HFFc6 (cell line): Measurements from ENCODE around the gene MOGAT2. TPM values are rescaled to one million over a fixed set of nuclear protein-coding genes. Genes with fewer than 3 reads are reported as not detected.
"Not testable (repeated sequence)": the region's sequence is repeated elsewhere in the genome, so short reads cannot be mapped to it uniquely, and the experiment has no call there.

Experiments used
- DNase-seq: peaks from one replicate; pipeline ENCODE4 v3.0.0-alpha.2; 2018
- H3K27ac Mint-ChIP-seq: 2 replicates; pipeline ENCODE4 v1.8.0; 2020; ENCODE audit warnings: mild to moderate bottlenecking, mixed read lengths
- H3K27me3 Mint-ChIP-seq: 2 replicates; pipeline ENCODE4 v1.8.0; 2021; ENCODE audit warnings: mild to moderate bottlenecking, moderate library complexity, mixed read lengths; ENCODE audit not compliant: insufficient read depth
- H3K36me3 Mint-ChIP-seq: 2 replicates; pipeline ENCODE4 v1.8.0; 2021; ENCODE audit warnings: low read depth, mixed read lengths
- H3K4me1 Mint-ChIP-seq: 2 replicates; pipeline ENCODE4 v1.8.0; 2020; ENCODE audit warnings: low read depth, mixed read lengths
- H3K4me3 Mint-ChIP-seq: 2 replicates; pipeline ENCODE4 v1.8.0; 2020; ENCODE audit warnings: mild to moderate bottlenecking, moderate library complexity, mixed read lengths
- H3K9me3 Mint-ChIP-seq: 2 replicates; pipeline ENCODE4 v1.8.0; 2020; ENCODE audit warnings: mild to moderate bottlenecking, mixed read lengths
- total RNA-seq, 6 experiments: library from RNA; stranded (reverse); fragmentation: NEBNext Ultra II Directional; extraction: Animal tissue kit (Norgen Biotek cat#: 25700); gene quantifications; 2 replicates in 1 of 6; 3 replicates in 5 of 6; pipeline ENCODE4 v1.2.3, GENCODE V29; 2021
- TF ChIP-seq, protein P1 (sequence below): fragments of 200-600 bp; sonication (generic); IDR thresholded peaks from 2 replicates; pipeline ENCODE4 v1.5.0; 2021; ENCODE audit warnings: antibody characterized with exemption, mild to moderate bottlenecking

The MOGAT2 gene
- total RNA-seq, 6 experiments from 2014 or later = not detected

DNA sequence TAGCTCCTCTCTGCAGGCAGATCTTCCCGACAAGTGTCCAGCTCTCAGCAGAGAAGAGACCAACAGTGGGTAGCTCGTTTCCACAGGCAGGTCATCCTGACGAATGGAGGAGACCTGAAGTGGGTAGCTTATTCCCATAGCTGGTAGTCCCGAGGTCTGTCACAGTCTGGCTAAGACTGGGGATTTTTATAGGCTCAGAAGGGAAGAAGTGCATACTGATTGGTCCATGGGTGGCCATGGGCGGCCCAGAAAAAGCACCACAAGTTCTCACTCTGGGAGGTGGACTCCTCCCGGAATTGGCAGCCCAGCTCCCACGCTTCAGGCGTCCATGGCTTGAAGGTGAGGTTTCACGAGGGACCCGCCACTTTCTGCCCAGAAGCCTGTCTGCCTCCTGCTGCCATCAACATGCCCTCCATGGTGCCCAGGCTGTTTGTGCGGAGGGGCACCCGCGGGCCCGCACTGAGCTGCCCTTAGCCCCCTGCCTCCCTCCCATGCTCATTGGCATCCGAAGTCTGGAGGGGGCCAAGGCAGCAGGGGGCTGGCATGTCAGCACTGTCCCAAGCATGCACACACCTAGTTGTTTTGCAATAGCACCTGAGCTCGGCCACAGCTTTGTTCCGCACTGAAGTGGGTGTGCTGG is 38.9 kb upstream of the MOGAT2 start:
- H3K9me3 Mint-ChIP-seq = peaks cover 7% of the 10 kb centered on the region; the same call in 1 of the 2 replicates
- H3K27ac Mint-ChIP-seq = no peak overlapping the region
- no peak for DNase-seq
- TF ChIP-seq, protein P1, sequence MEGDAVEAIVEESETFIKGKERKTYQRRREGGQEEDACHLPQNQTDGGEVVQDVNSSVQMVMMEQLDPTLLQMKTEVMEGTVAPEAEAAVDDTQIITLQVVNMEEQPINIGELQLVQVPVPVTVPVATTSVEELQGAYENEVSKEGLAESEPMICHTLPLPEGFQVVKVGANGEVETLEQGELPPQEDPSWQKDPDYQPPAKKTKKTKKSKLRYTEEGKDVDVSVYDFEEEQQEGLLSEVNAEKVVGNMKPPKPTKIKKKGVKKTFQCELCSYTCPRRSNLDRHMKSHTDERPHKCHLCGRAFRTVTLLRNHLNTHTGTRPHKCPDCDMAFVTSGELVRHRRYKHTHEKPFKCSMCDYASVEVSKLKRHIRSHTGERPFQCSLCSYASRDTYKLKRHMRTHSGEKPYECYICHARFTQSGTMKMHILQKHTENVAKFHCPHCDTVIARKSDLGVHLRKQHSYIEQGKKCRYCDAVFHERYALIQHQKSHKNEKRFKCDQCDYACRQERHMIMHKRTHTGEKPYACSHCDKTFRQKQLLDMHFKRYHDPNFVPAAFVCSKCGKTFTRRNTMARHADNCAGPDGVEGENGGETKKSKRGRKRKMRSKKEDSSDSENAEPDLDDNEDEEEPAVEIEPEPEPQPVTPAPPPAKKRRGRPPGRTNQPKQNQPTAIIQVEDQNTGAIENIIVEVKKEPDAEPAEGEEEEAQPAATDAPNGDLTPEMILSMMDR = no peak
- peaks cover 14% of the 10 kb centered on the region for H3K27me3 Mint-ChIP-seq
- H3K36me3 Mint-ChIP-seq = no peaks in the 10 kb centered on the region
- no peaks in the 10 kb centered on the region for H3K4me1 Mint-ChIP-seq
- H3K4me3 Mint-ChIP-seq = no peak overlapping the region

DNA sequence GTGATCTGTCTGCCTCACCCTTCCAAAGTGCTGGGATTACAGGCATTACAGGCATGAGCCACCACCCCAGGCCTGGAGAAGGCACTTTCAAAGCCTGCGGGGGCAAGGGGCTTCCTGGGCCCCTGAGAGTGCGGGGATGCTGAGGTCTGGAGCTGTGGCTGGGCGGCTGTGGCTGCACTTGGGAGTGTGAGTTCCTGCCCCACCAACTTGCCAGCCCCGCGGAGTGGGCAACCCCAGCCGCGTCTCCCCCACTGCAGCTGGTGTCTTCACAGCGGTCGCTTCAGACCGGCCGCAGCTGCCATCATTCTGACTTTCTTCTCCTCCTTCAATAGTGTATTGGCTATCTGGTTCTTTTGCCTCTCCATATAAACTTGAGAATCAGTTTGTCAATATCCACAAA is 38.1 kb upstream of the MOGAT2 start:
- H3K4me3 Mint-ChIP-seq = no peak overlapping the region
- 0 out of 2 replicates have a peak, but pooled peaks cover 1% of the 10 kb centered on the region for H3K36me3 Mint-ChIP-seq
- H3K9me3 Mint-ChIP-seq = no peaks in the 10 kb centered on the region; the same call in 1 of the 2 replicates
- no peaks in the 10 kb centered on the region for H3K4me1 Mint-ChIP-seq
- peaks cover 14% of the 10 kb centered on the region for H3K27me3 Mint-ChIP-seq
- no peak for DNase-seq
- TF ChIP-seq, protein P1 = no peak
- H3K27ac Mint-ChIP-seq = no peak overlapping the region

DNA sequence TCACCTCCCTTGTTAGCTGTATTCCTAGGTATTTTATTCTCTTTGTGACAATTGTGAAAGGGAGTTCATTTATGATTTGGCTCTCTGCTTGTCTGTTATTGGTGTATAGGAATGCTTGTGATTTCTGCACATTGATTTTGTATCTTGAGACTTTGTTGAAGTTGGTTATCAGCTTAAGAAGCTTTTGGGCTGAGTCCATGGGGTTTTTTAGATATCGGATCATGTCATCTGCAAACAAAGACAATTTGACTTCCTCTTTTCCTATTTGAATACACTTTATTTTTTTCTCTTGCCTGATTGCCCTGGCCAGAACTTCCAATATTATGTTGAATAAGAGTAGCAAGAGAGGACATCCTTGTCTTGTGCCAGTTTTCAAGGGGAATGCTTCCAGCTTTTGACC is 33.8 kb upstream of the MOGAT2 start:
- H3K27ac Mint-ChIP-seq, H3K4me3 Mint-ChIP-seq, DNase-seq, H3K4me1 Mint-ChIP-seq: not testable (repeated sequence)
- H3K27me3 Mint-ChIP-seq = peaks cover 31% of the 10 kb centered on the region
- H3K36me3 Mint-ChIP-seq = peaks cover 10% of the 10 kb centered on the region; the same call in 1 of the 2 replicates
- H3K9me3 Mint-ChIP-seq = peaks cover 23% of the 10 kb centered on the region

DNA sequence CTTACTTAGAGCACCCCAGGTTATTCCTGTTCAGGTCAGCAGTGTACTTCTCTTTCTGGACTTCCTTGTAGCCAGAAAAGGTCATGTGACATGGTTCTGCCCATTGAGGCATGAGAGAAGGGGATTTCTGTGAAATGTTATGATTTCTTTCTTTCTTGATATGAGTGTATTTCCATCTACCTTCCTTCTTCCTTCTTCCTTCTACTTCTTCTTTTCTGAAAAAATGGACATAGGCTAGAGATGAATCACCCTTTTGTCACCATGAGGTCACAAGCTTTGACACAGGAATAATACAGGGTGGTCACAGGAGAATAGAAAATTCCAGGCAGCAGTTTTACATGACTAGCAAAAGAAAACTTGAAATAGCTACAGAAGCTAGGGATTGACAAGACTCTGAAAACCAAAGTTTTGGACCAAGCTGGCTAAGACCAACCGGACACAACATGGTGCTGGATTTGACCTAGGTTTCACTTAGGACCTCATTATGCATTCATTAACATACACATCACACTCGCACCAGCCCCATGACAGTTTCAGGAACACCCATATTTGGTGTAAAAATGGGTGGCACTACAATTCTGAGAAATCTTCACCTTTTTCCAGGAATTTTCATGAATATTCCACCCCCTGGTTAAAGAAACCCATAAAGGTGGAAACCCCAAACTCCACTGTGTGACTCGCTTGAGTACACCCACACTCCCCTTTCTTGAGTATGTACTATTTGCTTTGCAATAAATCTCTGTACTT is 27.6 kb upstream of the MOGAT2 start:
- H3K27ac Mint-ChIP-seq = no peak overlapping the region
- peaks cover 19% of the 10 kb centered on the region for H3K9me3 Mint-ChIP-seq
- DNase-seq = no peak
- H3K36me3 Mint-ChIP-seq = peaks cover 4% of the 10 kb centered on the region; the same call in 1 of the 2 replicates
- H3K4me1 Mint-ChIP-seq = peaks cover 6% of the 10 kb centered on the region
- H3K4me3 Mint-ChIP-seq = no peak overlapping the region
- H3K27me3 Mint-ChIP-seq = peaks cover 45% of the 10 kb centered on the region
- TF ChIP-seq, protein P1 = no peak

DNA sequence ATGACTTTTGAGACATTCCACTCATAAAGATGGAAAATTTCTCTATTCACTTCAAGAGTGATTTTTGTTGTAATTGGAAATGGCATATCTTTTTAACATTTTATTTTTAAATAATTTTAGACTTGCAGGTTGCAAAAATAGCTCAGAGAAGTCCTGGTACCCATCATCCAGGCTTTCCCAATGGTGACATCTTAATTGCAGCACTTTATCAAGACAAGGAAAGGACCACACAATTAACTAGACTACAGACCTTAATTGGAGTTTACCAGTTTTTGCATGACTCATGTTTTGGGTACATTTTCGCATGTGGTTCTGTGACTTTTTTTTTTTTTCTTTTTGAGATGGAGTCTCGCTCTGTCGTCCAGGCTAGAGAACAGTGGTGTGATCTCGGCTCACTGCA is 25.8 kb upstream of the MOGAT2 start:
- Mint-ChIP-seq H3K9me3 (peaks cover 1% of the 10 kb centered on the region; the same call in 1 of the 2 replicates), H3K27me3 (peaks cover 53% of the 10 kb centered on the region), H3K27ac (no peak overlapping the region), H3K4me1 (peaks cover 6% of the 10 kb centered on the region), H3K4me3 (no peak overlapping the region), H3K36me3 (no peaks in the 10 kb centered on the region)
- DNase-seq = no peak
- TF ChIP-seq, protein P1 = no peak

DNA sequence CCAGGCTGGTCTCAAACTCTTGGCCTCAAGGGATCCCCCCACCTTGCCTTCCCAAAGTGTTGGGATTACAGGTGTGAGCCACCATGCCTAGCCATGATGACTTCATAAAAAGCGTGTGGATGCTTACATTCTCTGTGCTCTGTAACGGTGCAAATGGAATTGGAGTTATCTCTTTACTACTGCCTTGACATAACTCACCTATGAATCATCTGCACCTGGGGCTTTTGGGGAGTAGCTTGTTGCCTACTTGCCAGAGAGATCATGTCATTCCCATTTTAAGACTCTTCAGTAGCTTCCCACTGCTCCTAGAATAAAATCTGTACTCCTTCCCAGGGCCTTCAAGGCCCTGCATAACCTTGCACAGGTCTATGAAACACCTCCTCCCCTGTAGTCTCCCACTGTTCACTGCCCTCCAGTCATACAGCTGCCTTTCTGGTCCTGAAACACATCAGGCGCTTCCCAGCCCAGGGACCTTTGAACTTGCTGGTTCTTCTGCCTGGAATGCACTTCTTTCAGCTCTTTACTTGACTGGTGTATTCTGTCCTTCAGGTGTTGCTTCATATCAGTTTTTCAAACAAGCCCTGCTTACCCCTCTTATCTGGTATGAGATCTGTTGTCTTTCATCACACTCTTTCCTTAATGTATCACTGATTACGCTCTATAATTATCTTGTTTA is 19.6 kb upstream of the MOGAT2 start:
- TF ChIP-seq, protein P1 = no peak

More for the DNA sequence above, 19.6 kb upstream of the MOGAT2 start:
- Mint-ChIP-seq H3K27ac (no peak overlapping the region), H3K27me3 (peaks cover 57% of the 10 kb centered on the region), H3K36me3 (no peaks in the 10 kb centered on the region), H3K4me3 (no peak overlapping the region), H3K4me1 (no peaks in the 10 kb centered on the region; the same call in 1 of the 2 replicates), H3K9me3 (no peaks in the 10 kb centered on the region)
- no peak for DNase-seq
